Measurements from ENCODE around the gene PRKCZ.

PRKCZ gene

DNA sequence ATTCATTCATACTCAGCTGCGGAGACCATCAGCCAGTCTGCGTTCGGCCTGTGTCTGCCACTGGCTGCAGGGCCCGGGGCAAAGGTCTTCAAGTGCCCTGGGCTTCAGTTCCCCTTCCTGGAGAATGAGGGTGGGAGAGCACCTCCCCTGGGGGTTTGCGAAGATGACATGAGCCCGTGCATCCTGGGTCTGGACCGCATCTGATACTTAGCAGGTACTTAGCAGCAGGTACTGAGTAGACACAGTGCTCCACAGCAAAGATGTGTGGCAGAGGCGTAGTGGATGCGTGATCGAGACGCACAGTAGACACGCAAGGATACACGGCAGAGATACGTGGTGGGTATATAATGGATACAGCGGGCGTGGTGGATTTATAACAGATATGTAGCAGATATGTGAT lies 51.3 kb downstream of the PRKCZ start:
- no peak for DNase-seq (ENCODE audit: low read depth in 1 of 2, low spot score in 1 of 2)
- Histone ChIP-seq H3K27me3 (ENCODE audit: insufficient read depth, poor library complexity, severe bottlenecking) (no peaks in the 10 kb centered on the region), H3K4me3 (replicated peaks; ENCODE audit: insufficient read depth, low read length) (no peak overlapping the region), H3K27ac (replicated peaks) (no peak overlapping the region)
- TF ChIP-seq GABPA (IDR thresholded peaks at IDR 0.05; ENCODE audit: low read depth) (no peak), POLR2AphosphoS5 (IDR thresholded peaks at IDR 0.05; ENCODE audit: low read depth) (no peak), SPI1 (IDR thresholded peaks at IDR 0.05; ENCODE audit: borderline replicate concordance, low read depth) (no peak)
- TF ChIP-seq, protein P1, sequence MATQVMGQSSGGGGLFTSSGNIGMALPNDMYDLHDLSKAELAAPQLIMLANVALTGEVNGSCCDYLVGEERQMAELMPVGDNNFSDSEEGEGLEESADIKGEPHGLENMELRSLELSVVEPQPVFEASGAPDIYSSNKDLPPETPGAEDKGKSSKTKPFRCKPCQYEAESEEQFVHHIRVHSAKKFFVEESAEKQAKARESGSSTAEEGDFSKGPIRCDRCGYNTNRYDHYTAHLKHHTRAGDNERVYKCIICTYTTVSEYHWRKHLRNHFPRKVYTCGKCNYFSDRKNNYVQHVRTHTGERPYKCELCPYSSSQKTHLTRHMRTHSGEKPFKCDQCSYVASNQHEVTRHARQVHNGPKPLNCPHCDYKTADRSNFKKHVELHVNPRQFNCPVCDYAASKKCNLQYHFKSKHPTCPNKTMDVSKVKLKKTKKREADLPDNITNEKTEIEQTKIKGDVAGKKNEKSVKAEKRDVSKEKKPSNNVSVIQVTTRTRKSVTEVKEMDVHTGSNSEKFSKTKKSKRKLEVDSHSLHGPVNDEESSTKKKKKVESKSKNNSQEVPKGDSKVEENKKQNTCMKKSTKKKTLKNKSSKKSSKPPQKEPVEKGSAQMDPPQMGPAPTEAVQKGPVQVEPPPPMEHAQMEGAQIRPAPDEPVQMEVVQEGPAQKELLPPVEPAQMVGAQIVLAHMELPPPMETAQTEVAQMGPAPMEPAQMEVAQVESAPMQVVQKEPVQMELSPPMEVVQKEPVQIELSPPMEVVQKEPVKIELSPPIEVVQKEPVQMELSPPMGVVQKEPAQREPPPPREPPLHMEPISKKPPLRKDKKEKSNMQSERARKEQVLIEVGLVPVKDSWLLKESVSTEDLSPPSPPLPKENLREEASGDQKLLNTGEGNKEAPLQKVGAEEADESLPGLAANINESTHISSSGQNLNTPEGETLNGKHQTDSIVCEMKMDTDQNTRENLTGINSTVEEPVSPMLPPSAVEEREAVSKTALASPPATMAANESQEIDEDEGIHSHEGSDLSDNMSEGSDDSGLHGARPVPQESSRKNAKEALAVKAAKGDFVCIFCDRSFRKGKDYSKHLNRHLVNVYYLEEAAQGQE (IDR thresholded peaks at IDR 0.05; ENCODE audit: insufficient replicate concordance, low read depth) = no peak
- TF ChIP-seq, protein P2, sequence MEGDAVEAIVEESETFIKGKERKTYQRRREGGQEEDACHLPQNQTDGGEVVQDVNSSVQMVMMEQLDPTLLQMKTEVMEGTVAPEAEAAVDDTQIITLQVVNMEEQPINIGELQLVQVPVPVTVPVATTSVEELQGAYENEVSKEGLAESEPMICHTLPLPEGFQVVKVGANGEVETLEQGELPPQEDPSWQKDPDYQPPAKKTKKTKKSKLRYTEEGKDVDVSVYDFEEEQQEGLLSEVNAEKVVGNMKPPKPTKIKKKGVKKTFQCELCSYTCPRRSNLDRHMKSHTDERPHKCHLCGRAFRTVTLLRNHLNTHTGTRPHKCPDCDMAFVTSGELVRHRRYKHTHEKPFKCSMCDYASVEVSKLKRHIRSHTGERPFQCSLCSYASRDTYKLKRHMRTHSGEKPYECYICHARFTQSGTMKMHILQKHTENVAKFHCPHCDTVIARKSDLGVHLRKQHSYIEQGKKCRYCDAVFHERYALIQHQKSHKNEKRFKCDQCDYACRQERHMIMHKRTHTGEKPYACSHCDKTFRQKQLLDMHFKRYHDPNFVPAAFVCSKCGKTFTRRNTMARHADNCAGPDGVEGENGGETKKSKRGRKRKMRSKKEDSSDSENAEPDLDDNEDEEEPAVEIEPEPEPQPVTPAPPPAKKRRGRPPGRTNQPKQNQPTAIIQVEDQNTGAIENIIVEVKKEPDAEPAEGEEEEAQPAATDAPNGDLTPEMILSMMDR (IDR thresholded peaks at IDR 0.05; ENCODE audit: insufficient read depth, low read length) = no peak

DNA sequence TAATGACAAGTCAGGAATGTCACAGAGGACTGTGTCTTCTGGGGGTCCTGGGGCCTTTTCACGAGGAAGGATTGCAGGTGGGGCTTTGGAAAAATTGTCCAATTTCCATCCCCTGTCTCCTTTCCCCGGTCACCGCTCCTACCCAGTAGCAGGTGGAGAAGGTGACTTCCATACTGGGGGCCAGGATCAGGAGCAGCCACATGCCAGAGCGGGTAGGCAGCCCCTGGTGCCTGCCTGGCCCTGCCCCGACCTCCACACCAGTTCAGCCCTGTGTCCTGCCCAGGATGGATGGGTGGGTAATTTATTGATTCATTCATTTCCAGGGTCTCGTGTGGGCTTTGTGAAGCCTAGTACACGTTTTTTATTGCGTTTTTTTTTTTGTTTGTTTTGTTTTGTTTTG lies 51.7 kb downstream of the PRKCZ start:
- no peak overlapping the region for H3K27ac ChIP-seq (replicated peaks)
- DNase-seq (ENCODE audit: low read depth in 1 of 2, low spot score in 1 of 2) = no peak
- no peak overlapping the region for H3K4me3 ChIP-seq (replicated peaks; ENCODE audit: insufficient read depth, low read length)
- no peak for TF ChIP-seq SPI1 (IDR thresholded peaks at IDR 0.05; ENCODE audit: borderline replicate concordance, low read depth)
- no peak for TF ChIP-seq POLR2AphosphoS5 (IDR thresholded peaks at IDR 0.05; ENCODE audit: low read depth)
- TF ChIP-seq, protein P1 (IDR thresholded peaks at IDR 0.05; ENCODE audit: insufficient replicate concordance, low read depth) = no peak
- no peak for TF ChIP-seq GABPA (IDR thresholded peaks at IDR 0.05; ENCODE audit: low read depth)
- TF ChIP-seq, protein P2 (IDR thresholded peaks at IDR 0.05; ENCODE audit: insufficient read depth, low read length) = no peak
- no peaks in the 10 kb centered on the region for H3K27me3 ChIP-seq (ENCODE audit: insufficient read depth, poor library complexity, severe bottlenecking)

DNA sequence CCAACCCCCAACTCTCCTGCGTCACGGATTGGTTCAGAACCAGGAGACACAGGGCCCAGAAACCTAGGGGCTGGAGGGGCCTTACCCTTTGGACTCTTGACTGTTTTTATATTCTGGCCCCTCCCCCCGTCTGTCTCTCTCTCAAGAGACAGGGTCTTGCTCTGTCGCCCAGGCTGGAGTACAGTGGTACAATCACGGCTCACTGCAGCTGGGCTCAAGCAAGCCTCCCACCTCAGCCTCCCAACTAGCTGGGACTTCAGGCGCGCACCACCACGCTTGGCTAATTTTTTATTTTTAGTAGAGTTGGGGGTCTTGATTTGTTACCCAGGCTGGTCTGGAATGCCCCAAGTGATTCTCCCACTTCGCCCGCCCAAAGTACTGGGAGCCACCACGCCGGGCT lies 52.5 kb downstream of the PRKCZ start:
- Histone ChIP-seq H3K27ac (replicated peaks) (no peak overlapping the region), H3K4me3 (replicated peaks; ENCODE audit: insufficient read depth, low read length) (no peak overlapping the region), H3K27me3 (ENCODE audit: insufficient read depth, poor library complexity, severe bottlenecking) (no peaks in the 10 kb centered on the region)
- no peak for TF ChIP-seq SPI1 (IDR thresholded peaks at IDR 0.05; ENCODE audit: borderline replicate concordance, low read depth)
- no peak for TF ChIP-seq POLR2AphosphoS5 (IDR thresholded peaks at IDR 0.05; ENCODE audit: low read depth)
- no peak for TF ChIP-seq GABPA (IDR thresholded peaks at IDR 0.05; ENCODE audit: low read depth)
- TF ChIP-seq, protein P1 (IDR thresholded peaks at IDR 0.05; ENCODE audit: insufficient replicate concordance, low read depth) = no peak
- TF ChIP-seq, protein P2 (IDR thresholded peaks at IDR 0.05; ENCODE audit: insufficient read depth, low read length) = no peak
- no peak for DNase-seq (ENCODE audit: low read depth in 1 of 2, low spot score in 1 of 2)

Measured in HL-60 (cell line).